ENCODE results near the gene SLC9A3. TPM values are rescaled to one million over a fixed set of nuclear protein-coding genes. Genes with fewer than 3 reads are reported as not detected.

SLC9A3 gene
- polyA plus RNA-seq, 1 donor = 203 TPM

GRCh38 chr5:449151-449550, 75.1 kb downstream of the SLC9A3 start:
- Histone ChIP-seq H3K27me3 (ENCODE audit: control insufficient read depth, insufficient read depth, low read length) (no peaks in the 10 kb centered on the region), H3K9me3 (ENCODE audit: control insufficient read depth, low read depth, low read length) (peaks cover 18% of the 10 kb centered on the region), H3K36me3 (ENCODE audit: control insufficient read depth, insufficient read depth, low read length) (peaks cover 71% of the 10 kb centered on the region), H3K27ac (ENCODE audit: low read length) (no peak overlapping the region), H3K4me3 (ENCODE audit: low read length) (no peak overlapping the region), H3K4me1 (ENCODE audit: control insufficient read depth, insufficient read depth, low read length) (peaks cover 1% of the 10 kb centered on the region)
- no peak for DNase-seq
- WGBS (ENCODE audit: insufficient coverage, low lambda C conversion rate) = 96% methylated on average over 3 of the region's 5 CpGs

GRCh38 chr5:448766-449090, 75.5 kb downstream of the SLC9A3 start:
- WGBS (ENCODE audit: insufficient coverage, low lambda C conversion rate) = 100% methylated on average over 1 of the region's 12 CpGs
- peaks cover 67% of the 10 kb centered on the region for H3K36me3 ChIP-seq (ENCODE audit: control insufficient read depth, insufficient read depth, low read length)
- H3K4me1 ChIP-seq (ENCODE audit: control insufficient read depth, insufficient read depth, low read length) = peaks cover 5% of the 10 kb centered on the region
- no peaks in the 10 kb centered on the region for H3K27me3 ChIP-seq (ENCODE audit: control insufficient read depth, insufficient read depth, low read length)
- H3K9me3 ChIP-seq (ENCODE audit: control insufficient read depth, low read depth, low read length) = peaks cover 18% of the 10 kb centered on the region
- no peak for DNase-seq
- no peak overlapping the region for H3K4me3 ChIP-seq (ENCODE audit: low read length)
- no peak overlapping the region for H3K27ac ChIP-seq (ENCODE audit: low read length)

- Histone ChIP-seq H3K27ac (ENCODE audit: low read length) (no peak overlapping the region), H3K36me3 (ENCODE audit: control insufficient read depth, insufficient read depth, low read length) (peaks cover 62% of the 10 kb centered on the region), H3K27me3 (ENCODE audit: control insufficient read depth, insufficient read depth, low read length) (no peaks in the 10 kb centered on the region), H3K4me1 (ENCODE audit: control insufficient read depth, insufficient read depth, low read length) (peaks cover 5% of the 10 kb centered on the region), H3K9me3 (ENCODE audit: control insufficient read depth, low read depth, low read length) (peaks cover 18% of the 10 kb centered on the region), H3K4me3 (ENCODE audit: low read length) (no peak overlapping the region)
- 100% methylated on average over 2 of the region's 21 CpGs for WGBS (ENCODE audit: insufficient coverage, low lambda C conversion rate)
- no peak for DNase-seq
Measured at GRCh38 chr5:448061-448765, 76.0 kb downstream of the SLC9A3 start.

- Histone ChIP-seq H3K27ac (ENCODE audit: low read length) (no peak overlapping the region), H3K36me3 (ENCODE audit: control insufficient read depth, insufficient read depth, low read length) (peaks cover 55% of the 10 kb centered on the region), H3K27me3 (ENCODE audit: control insufficient read depth, insufficient read depth, low read length) (no peaks in the 10 kb centered on the region), H3K4me1 (ENCODE audit: control insufficient read depth, insufficient read depth, low read length) (peaks cover 5% of the 10 kb centered on the region), H3K9me3 (ENCODE audit: control insufficient read depth, low read depth, low read length) (peaks cover 12% of the 10 kb centered on the region), H3K4me3 (ENCODE audit: low read length) (no peak overlapping the region)
- no CpG with 5 or more reads among the region's 21 CpGs for WGBS (ENCODE audit: insufficient coverage, low lambda C conversion rate)
- no peak for DNase-seq
Measured at GRCh38 chr5:447501-447900, 76.7 kb downstream of the SLC9A3 start.

- no peak overlapping the region for H3K27ac ChIP-seq (ENCODE audit: low read length)
- no CpG with 5 or more reads among the region's 7 CpGs for WGBS (ENCODE audit: insufficient coverage, low lambda C conversion rate)
- DNase-seq = no peak
- H3K4me3 ChIP-seq (ENCODE audit: low read length) = no peak overlapping the region
- H3K27me3 ChIP-seq (ENCODE audit: control insufficient read depth, insufficient read depth, low read length) = no peaks in the 10 kb centered on the region
- peaks cover 51% of the 10 kb centered on the region for H3K36me3 ChIP-seq (ENCODE audit: control insufficient read depth, insufficient read depth, low read length)
- peaks cover 8% of the 10 kb centered on the region for H3K9me3 ChIP-seq (ENCODE audit: control insufficient read depth, low read depth, low read length)
- peaks cover 10% of the 10 kb centered on the region for H3K4me1 ChIP-seq (ENCODE audit: control insufficient read depth, insufficient read depth, low read length)
Measured at GRCh38 chr5:446883-447263, 77.4 kb downstream of the SLC9A3 start.

- WGBS (ENCODE audit: insufficient coverage, low lambda C conversion rate) = no CpG with 5 or more reads among the region's 19 CpGs
- H3K4me3 ChIP-seq (ENCODE audit: low read length) = no peak overlapping the region
- no peak overlapping the region for H3K27ac ChIP-seq (ENCODE audit: low read length)
- peaks cover 11% of the 10 kb centered on the region for H3K4me1 ChIP-seq (ENCODE audit: control insufficient read depth, insufficient read depth, low read length)
- H3K27me3 ChIP-seq (ENCODE audit: control insufficient read depth, insufficient read depth, low read length) = no peaks in the 10 kb centered on the region
- H3K36me3 ChIP-seq (ENCODE audit: control insufficient read depth, insufficient read depth, low read length) = peaks cover 46% of the 10 kb centered on the region
- no peak for DNase-seq
- peaks cover 3% of the 10 kb centered on the region for H3K9me3 ChIP-seq (ENCODE audit: control insufficient read depth, low read depth, low read length)
Measured at GRCh38 chr5:446066-446882, 78.0 kb downstream of the SLC9A3 start.

- peaks cover 46% of the 10 kb centered on the region for H3K36me3 ChIP-seq (ENCODE audit: control insufficient read depth, insufficient read depth, low read length)
- peaks cover 3% of the 10 kb centered on the region for H3K9me3 ChIP-seq (ENCODE audit: control insufficient read depth, low read depth, low read length)
- no peak for DNase-seq
- no peaks in the 10 kb centered on the region for H3K27me3 ChIP-seq (ENCODE audit: control insufficient read depth, insufficient read depth, low read length)
- peaks cover 11% of the 10 kb centered on the region for H3K4me1 ChIP-seq (ENCODE audit: control insufficient read depth, insufficient read depth, low read length)
- WGBS (ENCODE audit: insufficient coverage, low lambda C conversion rate) = no CpG with 5 or more reads among the region's 10 CpGs
- H3K4me3 ChIP-seq (ENCODE audit: low read length) = no peak overlapping the region
- H3K27ac ChIP-seq (ENCODE audit: low read length) = no peak overlapping the region
Measured at GRCh38 chr5:445591-445990, 78.7 kb downstream of the SLC9A3 start.

GRCh38 chr5:444226-444625, 80.0 kb downstream of the SLC9A3 start:
- no CpG with 5 or more reads among the region's 8 CpGs for WGBS (ENCODE audit: insufficient coverage, low lambda C conversion rate)
- Histone ChIP-seq H3K27me3 (ENCODE audit: control insufficient read depth, insufficient read depth, low read length) (no peaks in the 10 kb centered on the region), H3K4me3 (ENCODE audit: low read length) (peak overlapping the region; percentile 96), H3K36me3 (ENCODE audit: control insufficient read depth, insufficient read depth, low read length) (peaks cover 34% of the 10 kb centered on the region), H3K9me3 (ENCODE audit: control insufficient read depth, low read depth, low read length) (no peaks in the 10 kb centered on the region), H3K4me1 (ENCODE audit: control insufficient read depth, insufficient read depth, low read length) (peaks cover 11% of the 10 kb centered on the region), H3K27ac (ENCODE audit: low read length) (no peak overlapping the region)
- DNase-seq = no peak

GRCh38 chr5:443239-444151, 80.8 kb downstream of the SLC9A3 start:
- Histone ChIP-seq H3K4me3 (ENCODE audit: low read length) (peak overlapping the region; percentile 96), H3K4me1 (ENCODE audit: control insufficient read depth, insufficient read depth, low read length) (peaks cover 11% of the 10 kb centered on the region), H3K36me3 (ENCODE audit: control insufficient read depth, insufficient read depth, low read length) (peaks cover 26% of the 10 kb centered on the region), H3K27ac (ENCODE audit: low read length) (no peak overlapping the region), H3K27me3 (ENCODE audit: control insufficient read depth, insufficient read depth, low read length) (no peaks in the 10 kb centered on the region), H3K9me3 (ENCODE audit: control insufficient read depth, low read depth, low read length) (no peaks in the 10 kb centered on the region)
- DNase-seq = peak in 1 of 2 donors; percentile 50
- WGBS (ENCODE audit: insufficient coverage, low lambda C conversion rate) = no CpG with 5 or more reads among the region's 62 CpGs
